Loucy (cell line): ENCODE data around the gene CNN2.
A peak's percentile ranks its signal among the peaks of the same experiment; 100 is the strongest.

Experiments
- H2AFZ ChIP-seq: fragments of 200-600 bp; sonication (generic); 2 replicates; pipeline ENCODE4 v1.6.0; 2016; ENCODE audit warnings: antibody characterized with exemption, mild to moderate bottlenecking, low read length, moderate library complexity
- H3F3A ChIP-seq: fragments of 200-600 bp; 2 replicates; pipeline ENCODE4 v1.6.0; 2016; ENCODE audit warnings: antibody characterized with exemption, low read depth, mild to moderate bottlenecking
- H3K27me3 ChIP-seq: fragments of 200-600 bp; sonication (generic); 2 replicates; pipeline ENCODE4 v1.6.1; 2014; ENCODE audit warnings: low read length, mild to moderate bottlenecking; ENCODE audit not compliant: insufficient read depth, poor library complexity, severe bottlenecking
- H3K36me3 ChIP-seq: fragments of 200-600 bp; sonication (generic); 2 replicates; pipeline ENCODE4 v1.6.1; 2016; ENCODE audit warnings: low read length; ENCODE audit not compliant: insufficient read depth
- H3K4me1 ChIP-seq: fragments of 200-600 bp; sonication (generic); 2 replicates; pipeline ENCODE4 v1.5.1; 2014; ENCODE audit warnings: low read length, mild to moderate bottlenecking; ENCODE audit not compliant: insufficient read depth, poor library complexity, severe bottlenecking
- H3K4me2 ChIP-seq: fragments of 200-600 bp; sonication (generic); 2 replicates; pipeline ENCODE4 v1.6.0; 2014; ENCODE audit warnings: antibody characterized with exemption, low read length, low read depth, mild to moderate bottlenecking; ENCODE audit not compliant: poor library complexity, severe bottlenecking
- H3K4me3 ChIP-seq: fragments of 200-600 bp; sonication (generic); 2 replicates; pipeline ENCODE4 v1.5.1; 2014; ENCODE audit warnings: low read length, mild to moderate bottlenecking, mixed read lengths; ENCODE audit not compliant: poor library complexity, severe bottlenecking
- H3K79me2 ChIP-seq: fragments of 200-600 bp; sonication (generic); 2 replicates; pipeline ENCODE4 v1.6.1; 2014; ENCODE audit warnings: low read length; ENCODE audit not compliant: insufficient read depth
- H3K9ac ChIP-seq: fragments of 200-600 bp; sonication (generic); 2 replicates; pipeline ENCODE4 v1.6.0; 2014; ENCODE audit warnings: mild to moderate bottlenecking, low read depth, low read length, moderate library complexity; ENCODE audit not compliant: poor library complexity, severe bottlenecking
- H3K9me2 ChIP-seq: fragments of 200-600 bp; sonication (generic); replicated peaks from 2 replicates; pipeline ENCODE4 v1.6.1; 2016; ENCODE audit warnings: low read depth, low read length, mixed read lengths
- H3K9me3 ChIP-seq: fragments of 200-600 bp; sonication (generic); 2 replicates; pipeline ENCODE4 v1.6.1; 2014; ENCODE audit warnings: mild to moderate bottlenecking, antibody characterized with exemption, low read length, low read depth; ENCODE audit not compliant: insufficient read depth
- H4K20me1 ChIP-seq: fragments of 200-600 bp; sonication (generic); 2 replicates; pipeline ENCODE4 v1.6.0; 2014; ENCODE audit warnings: antibody characterized with exemption, low read length, mild to moderate bottlenecking; ENCODE audit not compliant: insufficient read depth, poor library complexity, severe bottlenecking
- EZH2phosphoT487 ChIP-seq: fragments of 200-600 bp; IDR thresholded peaks from 2 replicates; pipeline ENCODE4 v1.6.1; 2018; ENCODE audit warnings: antibody characterized with exemption, mild to moderate bottlenecking, moderate library complexity, borderline replicate concordance
- TF ChIP-seq, protein P1 (sequence below): fragments of 200-600 bp; sonication (generic); conservative IDR thresholded peaks from 2 replicates; pipeline ENCODE4 v1.5.1; 2014; ENCODE audit warnings: mild to moderate bottlenecking, antibody characterized with exemption, low read length

CNN2 gene

DNA sequence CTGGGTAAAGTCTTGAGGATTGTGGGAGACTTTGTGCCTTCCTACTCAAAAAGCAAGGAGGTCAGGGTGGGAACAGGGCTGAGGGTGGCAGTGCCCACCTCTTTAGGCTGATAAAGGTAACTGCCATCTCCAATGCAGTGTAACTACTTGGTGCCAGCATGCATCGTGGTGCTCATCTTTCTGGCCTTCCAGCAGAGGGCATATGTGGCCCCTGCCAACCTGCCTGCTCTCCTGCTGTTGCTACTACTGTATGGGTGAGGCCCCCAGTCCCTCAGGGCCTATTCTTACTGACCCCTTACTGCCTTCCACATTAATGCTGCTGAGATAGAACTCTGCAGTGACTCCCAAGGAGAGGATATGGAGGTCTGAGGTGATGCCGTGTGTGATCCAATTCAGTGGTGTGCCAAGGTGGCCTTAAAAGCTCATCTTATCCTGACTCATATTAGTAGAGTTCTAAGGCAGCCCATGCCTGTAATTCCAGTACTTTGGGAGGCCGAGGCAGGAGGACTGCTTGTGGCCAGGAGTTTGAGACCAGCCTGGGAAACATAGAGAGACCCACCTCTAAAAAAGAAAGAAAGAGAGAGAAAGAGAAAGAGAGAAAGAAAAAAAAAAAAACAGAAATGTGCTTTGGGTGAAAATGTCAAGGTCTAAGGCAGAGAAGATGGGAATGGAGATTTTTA is 30.9 kb downstream of the CNN2 start:
- TF ChIP-seq EZH2phosphoT487 = no peak
- TF ChIP-seq, protein P1, sequence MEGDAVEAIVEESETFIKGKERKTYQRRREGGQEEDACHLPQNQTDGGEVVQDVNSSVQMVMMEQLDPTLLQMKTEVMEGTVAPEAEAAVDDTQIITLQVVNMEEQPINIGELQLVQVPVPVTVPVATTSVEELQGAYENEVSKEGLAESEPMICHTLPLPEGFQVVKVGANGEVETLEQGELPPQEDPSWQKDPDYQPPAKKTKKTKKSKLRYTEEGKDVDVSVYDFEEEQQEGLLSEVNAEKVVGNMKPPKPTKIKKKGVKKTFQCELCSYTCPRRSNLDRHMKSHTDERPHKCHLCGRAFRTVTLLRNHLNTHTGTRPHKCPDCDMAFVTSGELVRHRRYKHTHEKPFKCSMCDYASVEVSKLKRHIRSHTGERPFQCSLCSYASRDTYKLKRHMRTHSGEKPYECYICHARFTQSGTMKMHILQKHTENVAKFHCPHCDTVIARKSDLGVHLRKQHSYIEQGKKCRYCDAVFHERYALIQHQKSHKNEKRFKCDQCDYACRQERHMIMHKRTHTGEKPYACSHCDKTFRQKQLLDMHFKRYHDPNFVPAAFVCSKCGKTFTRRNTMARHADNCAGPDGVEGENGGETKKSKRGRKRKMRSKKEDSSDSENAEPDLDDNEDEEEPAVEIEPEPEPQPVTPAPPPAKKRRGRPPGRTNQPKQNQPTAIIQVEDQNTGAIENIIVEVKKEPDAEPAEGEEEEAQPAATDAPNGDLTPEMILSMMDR = peak; percentile 29; the same call in 1 of the 2 replicates
- Histone ChIP-seq H3K4me2 (no peak overlapping the region), H3K36me3 (no peaks in the 10 kb centered on the region), H3K4me3 (no peak overlapping the region), H3F3A (no peaks in the 10 kb centered on the region), H3K9ac (no peak overlapping the region), H3K79me2 (no peaks in the 10 kb centered on the region), H3K9me2 (no peaks in the 10 kb centered on the region), H4K20me1 (no peaks in the 10 kb centered on the region), H3K9me3 (peaks cover 25% of the 10 kb centered on the region; the same call in 1 of the 2 replicates), H3K4me1 (no peaks in the 10 kb centered on the region), H3K27me3 (no peaks in the 10 kb centered on the region), H2AFZ (no peak overlapping the region)

DNA sequence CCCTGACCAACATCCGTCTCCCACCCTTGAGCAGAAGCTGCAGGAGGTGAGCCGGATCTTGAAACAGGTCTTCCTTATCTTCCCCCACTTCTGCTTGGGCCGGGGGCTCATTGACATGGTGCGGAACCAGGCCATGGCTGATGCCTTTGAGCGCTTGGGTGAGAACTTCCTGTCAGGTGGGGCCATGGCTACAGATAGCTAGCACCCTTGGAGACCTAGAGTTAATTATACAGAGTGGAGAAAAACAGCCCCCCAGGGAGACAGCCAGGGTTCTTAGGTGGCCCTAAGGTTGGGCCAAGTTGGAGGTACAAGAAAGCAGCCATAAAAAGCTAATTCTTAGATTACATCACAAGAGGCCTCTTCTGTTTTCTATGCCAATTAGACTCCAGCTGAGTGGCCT is 31.7 kb downstream of the CNN2 start:
- no peak overlapping the region for H3K9ac ChIP-seq
- no peaks in the 10 kb centered on the region for H3K27me3 ChIP-seq
- TF ChIP-seq, protein P1 = no peak
- TF ChIP-seq EZH2phosphoT487 = no peak
- H3K4me3 ChIP-seq = no peak overlapping the region
- no peaks in the 10 kb centered on the region for H3K4me1 ChIP-seq
- H3K79me2 ChIP-seq = no peaks in the 10 kb centered on the region
- H3K36me3 ChIP-seq = no peaks in the 10 kb centered on the region
- no peaks in the 10 kb centered on the region for H3F3A ChIP-seq
- peaks cover 25% of the 10 kb centered on the region; the same call in 1 of the 2 replicates for H3K9me3 ChIP-seq
- H4K20me1 ChIP-seq = no peaks in the 10 kb centered on the region
- no peak overlapping the region for H2AFZ ChIP-seq
- no peaks in the 10 kb centered on the region for H3K9me2 ChIP-seq
- no peak overlapping the region for H3K4me2 ChIP-seq

DNA sequence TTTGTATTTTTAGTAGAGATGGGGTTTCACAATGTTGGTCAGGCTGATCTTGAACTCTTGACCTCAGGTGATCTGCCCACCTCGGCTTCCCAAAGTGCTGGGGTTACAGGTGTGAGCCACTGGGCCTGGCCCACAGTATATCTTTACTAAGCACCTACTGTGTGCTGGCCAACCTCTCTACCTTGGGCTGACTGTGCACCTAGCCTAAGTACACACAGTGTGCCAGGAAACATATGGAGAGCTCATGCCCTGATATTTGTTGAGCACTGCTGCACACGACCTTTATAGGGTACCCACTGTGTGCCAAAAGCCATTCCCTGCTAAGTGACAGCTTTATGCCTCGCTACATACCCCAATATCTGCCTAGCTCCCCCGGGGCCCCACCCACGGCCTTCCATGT is 34.3 kb downstream of the CNN2 start:
- no peaks in the 10 kb centered on the region for H3K9me2 ChIP-seq
- H3K9ac ChIP-seq = no peak overlapping the region
- H3K79me2 ChIP-seq = no peaks in the 10 kb centered on the region
- no peaks in the 10 kb centered on the region for H3K27me3 ChIP-seq
- H2AFZ ChIP-seq = no peak overlapping the region
- no peak overlapping the region for H3K4me3 ChIP-seq
- no peaks in the 10 kb centered on the region for H4K20me1 ChIP-seq
- H3K4me1 ChIP-seq = peaks cover under 1% of the 10 kb centered on the region
- H3K36me3 ChIP-seq = no peaks in the 10 kb centered on the region
- H3K4me2 ChIP-seq = no peak overlapping the region
- no peak for TF ChIP-seq EZH2phosphoT487
- H3F3A ChIP-seq = no peaks in the 10 kb centered on the region
- peaks cover 25% of the 10 kb centered on the region; the same call in 1 of the 2 replicates for H3K9me3 ChIP-seq

DNA sequence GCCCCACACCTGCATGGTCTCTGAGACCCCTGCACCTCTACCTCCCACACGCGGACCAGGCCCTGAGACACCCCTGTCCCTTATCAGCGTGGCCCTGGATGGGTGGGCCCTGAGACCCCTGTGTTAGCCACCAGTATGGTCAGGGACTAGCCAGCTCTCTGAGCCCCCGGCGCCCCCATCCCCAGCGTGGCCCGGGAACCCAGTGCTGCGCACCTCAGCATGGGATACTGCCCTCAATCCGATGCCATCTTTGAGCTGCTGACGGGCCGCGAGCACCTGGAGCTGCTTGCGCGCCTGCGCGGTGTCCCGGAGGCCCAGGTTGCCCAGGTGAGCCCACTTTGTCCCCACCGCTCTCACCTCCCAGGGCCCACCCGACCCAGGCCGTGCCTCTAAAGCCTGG is 35.6 kb downstream of the CNN2 start:
- H3F3A ChIP-seq = no peaks in the 10 kb centered on the region
- no peak for TF ChIP-seq EZH2phosphoT487
- TF ChIP-seq, protein P1 = no peak
- H2AFZ ChIP-seq = no peak overlapping the region

More for the DNA sequence above, 35.6 kb downstream of the CNN2 start:
- Histone ChIP-seq H3K4me3 (no peak overlapping the region), H3K9ac (no peak overlapping the region), H3K9me2 (no peaks in the 10 kb centered on the region), H3K4me2 (no peak overlapping the region), H3K4me1 (peaks cover 12% of the 10 kb centered on the region), H3K36me3 (no peaks in the 10 kb centered on the region), H4K20me1 (no peaks in the 10 kb centered on the region), H3K27me3 (no peaks in the 10 kb centered on the region), H3K9me3 (peaks cover 17% of the 10 kb centered on the region; the same call in 1 of the 2 replicates), H3K79me2 (no peaks in the 10 kb centered on the region; the same call in 1 of the 2 replicates)
